Calu3 (cell line): ENCODE data around the gene PTPN21. TPM values are rescaled to one million over a fixed set of nuclear protein-coding genes. Genes with fewer than 3 reads are reported as not detected.

ENCODE experiments used
- BruUV-seq: library from RNA; stranded (reverse); fragments of 400-500 nt; replicated peaks from 2 replicates; lab custom pipeline; 2021; lab: Mats Ljungman, UMichigan
- CTCF ChIA-PET: fragments of 300-600 bp; sonication (Branson Sonifier 250); formaldehyde crosslinking; loops from one replicate; lab custom pipeline; 2022; ENCODE audit warnings: antibody characterized with exemption; lab: Charles Lee
- DNase-seq: peaks from one replicate; pipeline ENCODE4 v3.0.0; 2022
- H3K27ac Mint-ChIP-seq: one replicate; pipeline ENCODE4 v1.8.0; 2022; ENCODE audit warnings: mixed read lengths; ENCODE audit not compliant: unreplicated experiment
- H3K27me3 Mint-ChIP-seq: one replicate; pipeline ENCODE4 v1.8.0; 2022; ENCODE audit warnings: mixed read lengths; ENCODE audit not compliant: unreplicated experiment
- H3K36me3 Mint-ChIP-seq: one replicate; pipeline ENCODE4 v1.8.0; 2022; ENCODE audit warnings: mild to moderate bottlenecking, moderate library complexity, mixed read lengths; ENCODE audit not compliant: insufficient read depth, unreplicated experiment
- H3K4me1 Mint-ChIP-seq: one replicate; pipeline ENCODE4 v1.8.0; 2022; ENCODE audit warnings: mild to moderate bottlenecking, low read depth, mixed read lengths; ENCODE audit not compliant: unreplicated experiment
- H3K4me3 Mint-ChIP-seq: one replicate; pipeline ENCODE4 v1.8.0; 2022; ENCODE audit warnings: mild to moderate bottlenecking, low read depth, moderate library complexity, mixed read lengths; ENCODE audit not compliant: unreplicated experiment
- H3K9me3 Mint-ChIP-seq: one replicate; pipeline ENCODE4 v1.8.0; 2022; ENCODE audit warnings: low read depth, mixed read lengths; ENCODE audit not compliant: unreplicated experiment
- CTCF ChIP-seq: fragments of 200-600 bp; IDR thresholded peaks from one replicate; pipeline ENCODE4 v1.8.0; 2022; ENCODE audit warnings: antibody characterized with exemption; ENCODE audit not compliant: unreplicated experiment
- intact Hi-C: fragments of 100-400 bp; cut with micrococcal nuclease; formaldehyde crosslinking; loops from one replicate; pipeline ENCODE4 v1.10.0; 2022; ENCODE audit not compliant: unreplicated experiment
- total RNA-seq: library from RNA; stranded (reverse); gene quantifications from 2 replicates; pipeline ENCODE4 v1.2.3, GENCODE V29; 2022

Gene PTPN21
- total RNA-seq, 1 experiment from 2014 or later: 10.0 TPM

DNA sequence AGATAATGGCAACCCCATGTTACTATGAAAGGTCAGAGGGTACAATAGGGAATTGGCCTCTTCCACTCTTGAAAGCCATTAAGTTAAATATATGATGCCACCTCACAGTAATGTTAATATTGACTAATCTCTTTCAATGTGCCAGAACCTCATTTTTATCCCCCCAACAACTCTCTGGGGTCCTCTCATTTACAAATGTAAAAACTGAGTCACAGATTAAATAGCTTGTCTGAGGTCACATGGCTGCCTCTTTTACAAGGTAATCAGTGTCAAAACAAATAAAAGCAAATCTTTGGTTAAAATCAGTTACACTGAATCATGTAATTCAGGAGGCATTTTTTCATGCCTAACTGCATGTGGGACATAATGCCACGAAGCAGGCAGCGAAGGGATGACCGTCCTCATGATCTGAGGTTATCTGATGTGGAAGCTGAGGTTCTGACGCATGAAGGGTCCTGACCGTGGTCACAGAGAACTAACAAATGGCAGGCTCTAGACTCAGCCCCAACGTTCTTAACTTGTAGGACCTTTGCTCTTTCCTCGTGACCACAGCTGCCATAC is 78.5 kb downstream of the PTPN21 start:
- CTCF ChIA-PET: no interaction called here
- H3K27ac Mint-ChIP-seq: no peak overlapping the region

GRCh38 chr14:88473791-88474190 is 81.0 kb downstream of the PTPN21 start:
- DNase-seq: no peak
- intact Hi-C loops: no loop called here
- TF ChIP-seq CTCF: no peak
- Mint-ChIP-seq H3K27me3 (no peaks in the 10 kb centered on the region), H3K4me3 (no peak overlapping the region), H3K36me3 (no peaks in the 10 kb centered on the region), H3K9me3 (no peaks in the 10 kb centered on the region), H3K27ac (no peak overlapping the region), H3K4me1 (peaks cover 3% of the 10 kb centered on the region)
- CTCF ChIA-PET: no interaction called here
- no TSS peak for BruUV-seq

More for the DNA sequence above, 78.5 kb downstream of the PTPN21 start:
- Mint-ChIP-seq H3K9me3 (no peaks in the 10 kb centered on the region), H3K36me3 (no peaks in the 10 kb centered on the region), H3K4me1 (no peaks in the 10 kb centered on the region), H3K4me3 (no peak overlapping the region), H3K27me3 (no peaks in the 10 kb centered on the region)
- DNase-seq: no peak
- no peak for TF ChIP-seq CTCF
- intact Hi-C loops: no loop called here
- BruUV-seq: no TSS peak

DNA sequence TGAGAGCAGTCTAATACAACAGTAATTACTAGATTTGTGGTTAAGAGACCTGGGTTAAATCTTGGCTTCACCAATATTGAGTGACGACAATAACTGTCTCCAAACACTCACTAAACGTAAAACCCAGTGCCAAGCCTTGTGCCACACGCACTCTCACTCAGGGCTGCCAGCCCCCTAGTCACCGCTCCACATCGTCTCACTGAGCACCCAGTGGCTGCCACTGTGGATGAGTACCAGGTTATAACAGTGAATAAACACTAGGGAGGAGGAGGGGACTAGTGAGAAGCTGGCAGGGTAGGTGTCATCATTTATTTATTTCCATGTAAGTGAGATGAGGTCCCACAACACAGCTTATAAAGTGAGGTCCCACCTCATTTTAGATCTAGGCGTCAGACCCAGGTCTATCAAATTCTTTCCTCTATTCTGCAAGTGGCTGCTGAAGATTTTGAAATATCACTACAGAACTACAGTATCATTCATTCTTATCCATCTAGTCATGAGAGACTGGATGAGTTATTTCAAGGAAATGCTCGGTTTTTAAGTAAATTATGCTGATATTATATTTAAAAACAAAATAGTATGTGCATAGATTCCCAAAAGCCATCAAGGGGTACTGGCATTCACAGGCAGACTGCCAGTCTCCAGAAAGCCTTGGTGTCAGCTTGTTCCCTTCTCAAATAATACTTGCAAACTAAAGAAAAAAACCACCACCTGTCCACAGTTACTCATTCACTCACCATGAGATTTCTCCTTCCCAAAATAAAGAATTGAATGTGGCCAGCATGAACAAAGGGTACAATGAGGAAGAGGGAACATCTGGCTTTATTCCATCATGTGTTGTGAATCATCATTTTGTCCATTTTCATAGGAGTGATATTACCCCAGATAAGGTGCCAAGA is 84.0 kb downstream of the PTPN21 start:
- DNase-seq: no peak
- intact Hi-C loops: no loop called here
- Mint-ChIP-seq H3K36me3 (no peaks in the 10 kb centered on the region), H3K4me3 (no peak overlapping the region), H3K9me3 (no peaks in the 10 kb centered on the region), H3K27ac (no peak overlapping the region), H3K4me1 (peaks cover 14% of the 10 kb centered on the region), H3K27me3 (no peaks in the 10 kb centered on the region)
- CTCF ChIA-PET: interaction anchor here (0.6 kb wide), 1 partner anchor 10 kb away, joined by 3 read pairs; no protein-coding TSS in a partner anchor
- BruUV-seq: no TSS peak
- no peak for TF ChIP-seq CTCF

DNA sequence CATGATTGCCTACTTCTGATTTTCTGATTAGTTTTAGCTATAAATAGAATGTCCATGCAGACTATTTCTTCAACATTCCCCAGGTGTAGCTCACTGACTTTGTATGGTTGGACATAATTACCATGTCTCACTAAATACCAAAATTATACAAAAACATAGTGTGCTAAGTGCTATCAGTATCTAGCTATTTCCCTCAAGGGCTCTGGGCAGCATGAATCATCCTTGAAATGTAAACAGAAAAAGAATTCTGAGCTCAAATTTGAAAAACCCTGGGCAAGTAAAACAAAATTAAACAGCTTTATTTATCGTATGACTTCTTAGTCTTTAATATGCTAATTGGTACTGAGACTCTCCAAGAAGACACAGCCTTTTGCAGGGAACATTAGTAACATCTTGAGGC is 86.4 kb downstream of the PTPN21 start:
- TF ChIP-seq CTCF: no peak

More for the DNA sequence above, 86.4 kb downstream of the PTPN21 start:
- Mint-ChIP-seq H3K9me3 (no peaks in the 10 kb centered on the region), H3K36me3 (no peaks in the 10 kb centered on the region), H3K27ac (no peak overlapping the region), H3K27me3 (no peaks in the 10 kb centered on the region), H3K4me3 (no peak overlapping the region), H3K4me1 (peaks cover 14% of the 10 kb centered on the region)
- no TSS peak for BruUV-seq
- no peak for DNase-seq
- intact Hi-C loops: no loop called here
- CTCF ChIA-PET: interaction anchor here (1.7 kb wide), 1 partner anchor 279 kb away, joined by 6 read pairs; no protein-coding TSS in a partner anchor
